Measurements from ENCODE around the gene RAB3D. TPM values are rescaled to one million over a fixed set of nuclear protein-coding genes. Genes with fewer than 3 reads are reported as not detected.
A peak's percentile ranks its signal among the peaks of the same experiment; 100 is the strongest.

Gene RAB3D
- total and polyA plus RNA-seq, 2 of the 4 experiments (the other 2 are of a cell fraction) = 4.8 to 5.5 TPM

- Histone ChIP-seq H3K9me3 (ENCODE audit: control insufficient read depth, insufficient read depth, low read length) (no peaks in the 10 kb centered on the region), H3K27me3 (ENCODE audit: control insufficient read depth, insufficient read depth, low read length) (no peaks in the 10 kb centered on the region), H4K20me1 (ENCODE audit: insufficient read depth, low read length) (0 out of 2 replicates have a peak, but pooled peaks cover 3% of the 10 kb centered on the region), H3K14ac (replicated peaks; ENCODE audit: low read depth, low read length) (no peak overlapping the region), H3K4me1 (ENCODE audit: control insufficient read depth, insufficient read depth, low read length) (peaks cover 8% of the 10 kb centered on the region), H3K79me1 (ENCODE audit: low read depth in 1 of 2, low read length in 2 of 2) (peaks cover 0 to 21% of the 10 kb centered on the region in 2 experiments; a peak in 3 of 4 replicates), H4K91ac (ENCODE audit: insufficient read depth, low read depth, low read length) (no peak overlapping the region), H2AK5ac (ENCODE audit: low read depth, low read length) (peak overlapping the region; percentile 75), H2BK15ac (ENCODE audit: low read depth, low read length) (no peak overlapping the region), H2BK5ac (ENCODE audit: low read depth, low read length, poor library complexity, severe bottlenecking) (no peak overlapping the region), H2AFZ (replicated peaks; ENCODE audit: low read length, poor library complexity) (peak overlapping the region; percentile 92), H3K23ac (ENCODE audit: low read depth, low read length) (no peak overlapping the region), H3K56ac (ENCODE audit: extremely low read depth, insufficient read depth, low read length) (peak overlapping the region; percentile 7; the same call in 1 of the 2 replicates), H3K27ac (ENCODE audit: insufficient read depth, low read length) (no peak overlapping the region; the same call in 1 of the 2 replicates), H3K36me3 (ENCODE audit: control insufficient read depth, insufficient read depth, low read length) (peaks cover 21% of the 10 kb centered on the region), H4K5ac (ENCODE audit: low read depth, low read length) (no peak overlapping the region), H3K4me3 (ENCODE audit: insufficient read depth, low read depth, low read length) (peak overlapping the region; percentile 85), H2AK9ac (replicated peaks; ENCODE audit: low read depth, low read length, poor library complexity) (peak overlapping the region; percentile 66), H2BK120ac (ENCODE audit: low read depth, low read length) (no peak overlapping the region), H3K4ac (ENCODE audit: low read depth, low read length) (no peak overlapping the region), H3K9ac (ENCODE audit: low read depth, low read length) (peak overlapping the region; percentile 73), H3K9me1 (ENCODE audit: insufficient read depth, low read length) (peaks cover 8% of the 10 kb centered on the region), H2BK20ac (ENCODE audit: low read depth, low read length) (no peak overlapping the region), H3K4me2 (ENCODE audit: low read depth, low read length) (peak overlapping the region; percentile 86), H4K8ac (ENCODE audit: low read depth in 2 of 2, low read length in 2 of 2) (peak overlapping the region; percentile 24 to 51; a peak in 3 of 4 replicates), H3K18ac (ENCODE audit: low read depth, low read length) (no peak overlapping the region; the same call in 1 of the 2 replicates)
- ChIA-PET POLR2A (ENCODE audit: unreplicated experiment) (interaction anchor here (0.6 kb wide), 1 partner anchor 25 kb away, joined by 3 read pairs; no protein-coding TSS in a partner anchor), CTCF (no interaction called here)
- in situ Hi-C loops (cut with MboI; ENCODE audit: low sequenced_read_pairs) = no loop called here
- no peak for ATAC-seq (ENCODE audit: low read depth)
- intact Hi-C loops (cut with micrococcal nuclease) = loop anchor here (1.0 to 2.0 kb wide), 2 partner anchors 14 to 44 kb away; no protein-coding TSS in a partner anchor
- 40% methylated on average over 5 of the region's 21 CpGs; no CpG with 5 or more reads in 1 of the 2 experiments for WGBS, 2 experiments (ENCODE audit: extremely low coverage in 2 of 2, insufficient read length in 1 of 2)
- TF ChIP-seq CTCF (conservative IDR thresholded peaks at IDR 0.05; ENCODE audit: low read depth, low read length) (no peak), SMC3 (IDR thresholded peaks at IDR 0.05; ENCODE audit: low read depth, low read length) (no peak), MAZ (IDR thresholded peaks at IDR 0.05; ENCODE audit: borderline replicate concordance, low read depth, low read length) (no peak), MXI1 (IDR thresholded peaks at IDR 0.05; ENCODE audit: borderline replicate concordance, low read depth, low read length) (no peak), FOS (IDR thresholded peaks at IDR 0.05; ENCODE audit: low read depth, low read length) (no peak), RAD21 (IDR thresholded peaks at IDR 0.05; ENCODE audit: low read length) (no peak), RCOR1 (IDR thresholded peaks at IDR 0.05; ENCODE audit: insufficient replicate concordance, low read length) (no peak), NFE2L2 (IDR thresholded peaks at IDR 0.05; ENCODE audit: low read depth, low read length) (no peak), BHLHE40 (IDR thresholded peaks at IDR 0.05; ENCODE audit: low read depth, low read length) (no peak), POLR2A (IDR thresholded peaks at IDR 0.05; ENCODE audit: low read depth, low read length) (no peak)
- TF ChIP-seq, protein P1, sequence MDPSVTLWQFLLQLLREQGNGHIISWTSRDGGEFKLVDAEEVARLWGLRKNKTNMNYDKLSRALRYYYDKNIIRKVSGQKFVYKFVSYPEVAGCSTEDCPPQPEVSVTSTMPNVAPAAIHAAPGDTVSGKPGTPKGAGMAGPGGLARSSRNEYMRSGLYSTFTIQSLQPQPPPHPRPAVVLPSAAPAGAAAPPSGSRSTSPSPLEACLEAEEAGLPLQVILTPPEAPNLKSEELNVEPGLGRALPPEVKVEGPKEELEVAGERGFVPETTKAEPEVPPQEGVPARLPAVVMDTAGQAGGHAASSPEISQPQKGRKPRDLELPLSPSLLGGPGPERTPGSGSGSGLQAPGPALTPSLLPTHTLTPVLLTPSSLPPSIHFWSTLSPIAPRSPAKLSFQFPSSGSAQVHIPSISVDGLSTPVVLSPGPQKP (IDR thresholded peaks at IDR 0.05; ENCODE audit: borderline replicate concordance, low read depth, low read length) = no peak
- dilution Hi-C loops (cut with HindIII; ENCODE audit: low sequenced_read_pairs, unreplicated experiment) = no loop called here
- no TSS peak for BruUV-seq (replicated peaks)
- no peak for DNase-seq
Measured at GRCh38 chr19:11338569-11339253, 746 bp downstream of the RAB3D start.
